MG63 (cell line): Measurements from ENCODE around the gene TXNDC16. TPM values are rescaled to one million over a fixed set of nuclear protein-coding genes. Genes with fewer than 3 reads are reported as not detected.
"Not testable (repeated sequence)": the region's sequence is repeated elsewhere in the genome, so short reads cannot be mapped to it uniquely, and the experiment has no call there.

Experiments
- DNase-seq: peaks from one replicate; pipeline ENCODE4 v3.0.0-alpha.2; 2020
- H3K27me3 ChIP-seq: fragments of 250-450 bp; sonication (Bioruptor Pico); 2 replicates; pipeline ENCODE4 v1.5.1; 2020; ENCODE audit warnings: mild to moderate bottlenecking, moderate library complexity
- H3K36me3 ChIP-seq: fragments of 250-450 bp; sonication (Bioruptor Pico); 2 replicates; pipeline ENCODE4 v1.5.1; 2020; ENCODE audit warnings: mild to moderate bottlenecking, moderate library complexity
- H3K4me3 ChIP-seq: fragments of 250-450 bp; sonication (Bioruptor Pico); 2 replicates; pipeline ENCODE4 v1.5.1; 2020; ENCODE audit warnings: mild to moderate bottlenecking, moderate library complexity
- H3K9me3 ChIP-seq: fragments of 250-450 bp; sonication (Bioruptor Pico); 2 replicates; pipeline ENCODE4 v1.5.1; 2020; ENCODE audit warnings: mild to moderate bottlenecking, moderate library complexity
- total RNA-seq: library from RNA; depleted of rRNA; stranded (reverse); fragments of >200 nt; shearing (Covaris generic); gene quantifications from 2 replicates; pipeline ENCODE4 v1.2.3, GENCODE V29; 2014; ENCODE audit warnings: low replicate concordance; rRNA removed

TXNDC16 gene
- 0.37 and 1.9 TPM in 2 replicates for total RNA-seq

GRCh38 chr14:52552063-52552988 is at the start of gene TXNDC16, which contains the start of gene GPR137C:
TXNDC16 (minus strand) TSS chr14:52552505; CDS start chr14:52543557, 8,948 bp downstream.
GPR137C (plus strand) TSS chr14:52552836; CDS start chr14:52553148, 312 bp downstream.
- DNase-seq, result peak; percentile 98
- no peaks in the 10 kb centered on the region for H3K36me3 ChIP-seq
- no peaks in the 10 kb centered on the region for H3K9me3 ChIP-seq
- H3K27me3 ChIP-seq, result no peaks in the 10 kb centered on the region
- H3K4me3 ChIP-seq, result peak within 1 kb of the TSS; percentile 70

- no peaks in the 10 kb centered on the region for H3K36me3 ChIP-seq
- no peaks in the 10 kb centered on the region for H3K27me3 ChIP-seq
- H3K9me3 ChIP-seq, result no peaks in the 10 kb centered on the region
- H3K4me3 ChIP-seq, result no peak overlapping the region
- no peak for DNase-seq
These were observed 47.7 kb upstream of the TXNDC16 start for GRCh38 chr14:52599974-52600373.

- H3K9me3 ChIP-seq, result peaks cover 2% of the 10 kb centered on the region; the same call in 1 of the 2 replicates
- no peak for DNase-seq
These were observed 46.3 kb upstream of the TXNDC16 start for GRCh38 chr14:52598568-52598967.

GRCh38 chr14:52596861-52597260 is 44.6 kb upstream of the TXNDC16 start:
- H3K9me3 ChIP-seq, result peaks cover 2% of the 10 kb centered on the region; the same call in 1 of the 2 replicates
- no peaks in the 10 kb centered on the region for H3K27me3 ChIP-seq
- no peak for DNase-seq
- no peaks in the 10 kb centered on the region for H3K36me3 ChIP-seq
- H3K4me3 ChIP-seq, result no peak overlapping the region

More at GRCh38 chr14:52598568-52598967, 46.3 kb upstream of the TXNDC16 start:
- no peaks in the 10 kb centered on the region for H3K27me3 ChIP-seq
- no peaks in the 10 kb centered on the region for H3K36me3 ChIP-seq
- H3K4me3 ChIP-seq, result no peak overlapping the region

GRCh38 chr14:52596320-52596719 is 44.0 kb upstream of the TXNDC16 start:
- no peak overlapping the region for H3K4me3 ChIP-seq
- H3K27me3 ChIP-seq, result no peaks in the 10 kb centered on the region
- DNase-seq, result no peak
- peaks cover 2% of the 10 kb centered on the region; the same call in 1 of the 2 replicates for H3K9me3 ChIP-seq
- H3K36me3 ChIP-seq, result no peaks in the 10 kb centered on the region

GRCh38 chr14:52590318-52590717 is 38.0 kb upstream of the TXNDC16 start:
- DNase-seq, result no peak
- H3K27me3 ChIP-seq, result no peaks in the 10 kb centered on the region
- peaks cover 2% of the 10 kb centered on the region; the same call in 1 of the 2 replicates for H3K9me3 ChIP-seq
- no peak overlapping the region for H3K4me3 ChIP-seq
- H3K36me3 ChIP-seq, result no peaks in the 10 kb centered on the region

GRCh38 chr14:52589646-52590045 is 37.3 kb upstream of the TXNDC16 start:
- H3K9me3 ChIP-seq, result peaks cover 2% of the 10 kb centered on the region; the same call in 1 of the 2 replicates
- H3K27me3 ChIP-seq, result no peaks in the 10 kb centered on the region
- DNase-seq, result no peak
- H3K4me3 ChIP-seq, result no peak overlapping the region
- H3K36me3 ChIP-seq, result no peaks in the 10 kb centered on the region

- Histone ChIP-seq H3K36me3 (no peaks in the 10 kb centered on the region), H3K9me3 (no peaks in the 10 kb centered on the region), H3K4me3 (no peak overlapping the region), H3K27me3 (no peaks in the 10 kb centered on the region)
- DNase-seq, result no peak
These were observed 31.2 kb upstream of the TXNDC16 start for GRCh38 chr14:52583544-52583943.

GRCh38 chr14:52575858-52576257 is 23.6 kb upstream of the TXNDC16 start:
- H3K27me3 ChIP-seq, result no peaks in the 10 kb centered on the region
- H3K9me3 ChIP-seq, result no peaks in the 10 kb centered on the region; the same call in 1 of the 2 replicates
- DNase-seq, result no peak
- no peak overlapping the region for H3K4me3 ChIP-seq
- H3K36me3 ChIP-seq, result no peaks in the 10 kb centered on the region

- H3K27me3 ChIP-seq, H3K9me3 ChIP-seq, H3K4me3 ChIP-seq, DNase-seq, H3K36me3 ChIP-seq: not testable (repeated sequence)
These were observed 16.1 kb upstream of the TXNDC16 start for GRCh38 chr14:52568454-52568853.

- Histone ChIP-seq H3K4me3 (no peak overlapping the region), H3K27me3 (no peaks in the 10 kb centered on the region), H3K9me3 (no peaks in the 10 kb centered on the region), H3K36me3 (no peaks in the 10 kb centered on the region)
- no peak for DNase-seq
These were observed 10.8 kb upstream of the TXNDC16 start for GRCh38 chr14:52563120-52563519.

GRCh38 chr14:52558688-52559087 is 6.4 kb upstream of the TXNDC16 start:
- Histone ChIP-seq H3K27me3 (no peaks in the 10 kb centered on the region), H3K4me3 (no peak overlapping the region), H3K36me3 (no peaks in the 10 kb centered on the region), H3K9me3 (no peaks in the 10 kb centered on the region)
- DNase-seq, result no peak

- Histone ChIP-seq H3K9me3 (no peaks in the 10 kb centered on the region), H3K27me3 (no peaks in the 10 kb centered on the region), H3K4me3 (peak overlapping the region; percentile 70), H3K36me3 (no peaks in the 10 kb centered on the region)
- DNase-seq, result peak; percentile 81
These were observed 1.6 kb upstream of the TXNDC16 start for GRCh38 chr14:52553671-52554575.

- Histone ChIP-seq H3K27me3 (no peaks in the 10 kb centered on the region), H3K4me3 (peak overlapping the region; percentile 70), H3K36me3 (no peaks in the 10 kb centered on the region), H3K9me3 (no peaks in the 10 kb centered on the region)
- DNase-seq, result peak; percentile 25
These were observed 831 bp upstream of the TXNDC16 start for GRCh38 chr14:52553002-52553670.

GRCh38 chr14:52551696-52552062 is 626 bp downstream of the TXNDC16 start:
- H3K27me3 ChIP-seq, result no peaks in the 10 kb centered on the region
- no peak for DNase-seq
- no peaks in the 10 kb centered on the region for H3K9me3 ChIP-seq
- peak overlapping the region; percentile 70 for H3K4me3 ChIP-seq
- no peaks in the 10 kb centered on the region for H3K36me3 ChIP-seq

GRCh38 chr14:52551205-52551604 is 1.1 kb downstream of the TXNDC16 start:
- Histone ChIP-seq H3K27me3 (no peaks in the 10 kb centered on the region), H3K4me3 (peak overlapping the region; percentile 70; the same call in 1 of the 2 replicates), H3K9me3 (no peaks in the 10 kb centered on the region), H3K36me3 (no peaks in the 10 kb centered on the region)
- DNase-seq, result no peak
